ENCODE measurements around the gene GPR162.

Gene GPR162

DNA sequence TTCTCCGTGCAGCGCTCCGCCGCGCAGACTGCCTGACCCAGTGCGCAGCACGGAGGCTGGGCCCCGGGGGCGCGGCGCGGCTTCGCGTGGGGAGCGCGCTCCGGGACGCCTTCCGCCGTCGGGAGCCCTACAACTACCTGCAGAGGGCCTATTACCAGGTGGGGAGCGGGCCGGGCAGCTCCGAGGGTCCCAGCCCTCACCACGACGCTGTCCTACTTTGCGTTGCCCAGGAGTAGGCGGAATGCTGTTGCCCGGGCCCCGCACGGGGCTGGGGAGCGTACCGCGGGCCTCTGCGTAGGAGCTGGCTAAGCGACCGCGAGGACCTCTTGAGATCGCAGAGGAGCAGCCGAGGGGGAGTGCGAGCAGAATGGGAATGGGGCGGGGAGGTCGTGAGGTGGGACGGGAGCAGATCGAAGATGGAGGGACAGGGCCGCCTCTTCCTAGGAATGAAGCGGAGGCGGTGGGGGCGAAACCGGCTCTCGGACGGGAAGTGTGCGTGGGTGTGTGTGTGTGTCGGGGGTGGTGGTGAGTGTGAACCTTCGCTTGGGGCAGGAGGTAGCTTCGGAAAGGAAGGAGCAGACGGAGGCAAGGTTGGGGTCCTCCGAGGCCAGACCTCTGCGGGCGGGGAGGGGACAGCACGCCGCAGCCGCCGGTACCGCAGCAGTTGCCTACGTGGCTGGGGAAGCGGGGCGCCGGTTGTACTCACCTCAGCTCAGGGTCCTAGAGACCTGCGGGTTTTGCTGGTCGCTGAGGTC is 7.3 kb downstream of the GPR162 start:
- no peak for DNase-seq (ENCODE audit: low read depth, low spot score)
- Histone ChIP-seq H3K27me3 (ENCODE audit: control insufficient read depth, insufficient read depth, low read length) (no peaks in the 10 kb centered on the region), H3K9me3 (ENCODE audit: control insufficient read depth, insufficient read depth, low read length) (no peaks in the 10 kb centered on the region), H3K4me3 (ENCODE audit: low read length) (peak overlapping the region; percentile 98), H3K4me1 (ENCODE audit: control insufficient read depth, insufficient read depth, low read length) (peaks cover 6% of the 10 kb centered on the region; the same call in 1 of the 2 replicates), H3K36me3 (ENCODE audit: control insufficient read depth, insufficient read depth, low read length) (peaks cover 19% of the 10 kb centered on the region), H3K27ac (ENCODE audit: low read length) (no peak overlapping the region)
- no CpG with 5 or more reads among the region's 71 CpGs for WGBS (ENCODE audit: insufficient coverage, insufficient read length)

DNA sequence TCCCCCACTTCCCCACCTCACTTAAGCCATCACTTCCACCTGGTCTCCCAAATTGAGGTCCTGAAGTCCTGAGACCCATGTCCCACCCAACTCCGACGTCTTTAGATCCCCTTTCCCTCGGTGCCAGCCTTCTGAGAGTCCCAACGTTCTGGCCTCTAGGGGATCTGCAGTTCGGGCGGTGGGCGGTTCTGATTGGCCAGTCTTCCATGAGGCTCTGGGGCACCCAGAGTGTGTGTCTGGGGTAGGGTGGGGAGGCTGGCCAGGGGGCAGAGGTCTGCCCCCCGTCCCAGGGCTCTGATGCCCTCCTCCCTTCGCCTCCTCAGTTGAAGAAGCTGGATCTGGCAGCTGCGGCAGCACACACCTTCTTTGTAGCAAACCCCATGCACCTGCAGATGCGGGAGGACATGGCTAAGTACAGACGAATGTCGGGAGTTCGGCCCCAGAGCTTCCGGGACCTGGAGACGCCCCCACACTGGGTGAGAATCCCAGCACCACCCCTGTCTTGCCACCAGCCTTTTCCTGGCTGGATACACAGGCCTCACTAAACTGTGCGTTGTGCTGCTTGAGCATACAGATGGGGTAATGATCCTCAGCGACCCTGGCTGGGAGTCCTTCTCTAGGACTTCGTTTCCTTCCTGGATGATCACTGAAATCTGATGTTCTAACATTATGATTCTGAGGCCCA is 8.1 kb downstream of the GPR162 start:
- peaks cover 6% of the 10 kb centered on the region; the same call in 1 of the 2 replicates for H3K4me1 ChIP-seq (ENCODE audit: control insufficient read depth, insufficient read depth, low read length)
- peak overlapping the region; percentile 98 for H3K4me3 ChIP-seq (ENCODE audit: low read length)
- no peak overlapping the region for H3K27ac ChIP-seq (ENCODE audit: low read length)
- H3K9me3 ChIP-seq (ENCODE audit: control insufficient read depth, insufficient read depth, low read length), result no peaks in the 10 kb centered on the region
- DNase-seq (ENCODE audit: low read depth, low spot score), result no peak
- H3K27me3 ChIP-seq (ENCODE audit: control insufficient read depth, insufficient read depth, low read length), result no peaks in the 10 kb centered on the region
- no CpG with 5 or more reads among the region's 19 CpGs for WGBS (ENCODE audit: insufficient coverage, insufficient read length)
- peaks cover 22% of the 10 kb centered on the region for H3K36me3 ChIP-seq (ENCODE audit: control insufficient read depth, insufficient read depth, low read length)

DNA sequence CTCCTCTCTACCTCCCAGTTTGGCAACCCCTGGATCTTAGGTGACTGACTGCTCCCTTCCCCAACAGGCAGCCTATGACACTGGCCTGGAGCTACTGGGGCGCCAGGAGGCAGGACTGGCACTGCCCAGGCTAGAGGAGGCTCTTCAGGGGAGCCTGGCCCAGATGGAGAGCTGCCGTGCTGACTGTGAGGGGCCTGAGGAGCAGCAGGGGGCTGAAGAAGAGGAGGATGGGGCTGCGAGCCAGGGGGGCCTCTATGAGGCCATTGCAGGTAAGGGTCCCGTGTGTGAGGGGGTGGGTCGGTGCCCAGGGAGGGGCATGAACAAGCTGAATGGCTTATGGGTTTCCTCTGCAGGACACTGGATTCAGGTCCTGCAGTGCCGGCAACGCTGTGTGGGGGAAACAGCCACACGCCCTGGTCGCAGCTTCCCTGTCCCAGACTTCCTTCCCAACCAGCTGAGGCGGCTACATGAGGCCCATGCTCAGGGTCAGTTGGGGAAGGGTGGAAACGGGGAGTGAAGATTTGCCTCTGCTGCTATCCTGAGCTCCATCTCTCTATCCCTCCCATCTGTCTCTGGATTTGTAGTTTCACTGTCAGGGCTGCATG is 8.8 kb downstream of the GPR162 start:
- no peak for DNase-seq (ENCODE audit: low read depth, low spot score)
- Histone ChIP-seq H3K27ac (ENCODE audit: low read length) (no peak overlapping the region), H3K27me3 (ENCODE audit: control insufficient read depth, insufficient read depth, low read length) (no peaks in the 10 kb centered on the region), H3K36me3 (ENCODE audit: control insufficient read depth, insufficient read depth, low read length) (peaks cover 22% of the 10 kb centered on the region), H3K4me1 (ENCODE audit: control insufficient read depth, insufficient read depth, low read length) (peaks cover 4% of the 10 kb centered on the region; the same call in 1 of the 2 replicates), H3K9me3 (ENCODE audit: control insufficient read depth, insufficient read depth, low read length) (no peaks in the 10 kb centered on the region), H3K4me3 (ENCODE audit: low read length) (no peak overlapping the region)
- no CpG with 5 or more reads among the region's 11 CpGs for WGBS (ENCODE audit: insufficient coverage, insufficient read length)

DNA sequence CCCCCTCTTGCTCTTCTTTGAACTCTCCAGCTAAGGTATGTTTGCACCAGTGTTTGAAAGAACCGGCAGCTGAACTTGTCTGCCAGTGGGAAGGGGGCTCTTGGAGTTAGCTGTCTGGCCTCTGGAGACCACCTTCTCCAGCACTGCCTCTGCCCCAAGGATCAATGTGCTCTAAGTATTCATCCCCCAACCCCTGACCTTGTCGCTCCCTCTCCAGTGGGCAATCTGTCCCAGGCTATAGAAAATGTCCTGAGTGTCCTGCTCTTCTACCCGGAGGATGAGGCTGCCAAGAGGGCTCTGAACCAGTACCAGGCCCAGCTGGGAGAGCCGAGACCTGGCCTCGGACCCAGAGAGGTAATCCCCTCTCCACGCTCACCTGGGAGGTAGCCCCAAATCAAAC is 9.4 kb downstream of the GPR162 start:
- peaks cover 3% of the 10 kb centered on the region; the same call in 1 of the 2 replicates for H3K4me1 ChIP-seq (ENCODE audit: control insufficient read depth, insufficient read depth, low read length)
- H3K4me3 ChIP-seq (ENCODE audit: low read length), result no peak overlapping the region
- no peak for DNase-seq (ENCODE audit: low read depth, low spot score)
- H3K36me3 ChIP-seq (ENCODE audit: control insufficient read depth, insufficient read depth, low read length), result peaks cover 22% of the 10 kb centered on the region
- no peaks in the 10 kb centered on the region for H3K27me3 ChIP-seq (ENCODE audit: control insufficient read depth, insufficient read depth, low read length)
- no peak overlapping the region for H3K27ac ChIP-seq (ENCODE audit: low read length)
- H3K9me3 ChIP-seq (ENCODE audit: control insufficient read depth, insufficient read depth, low read length), result no peaks in the 10 kb centered on the region
- no CpG with 5 or more reads among the region's 6 CpGs for WGBS (ENCODE audit: insufficient coverage, insufficient read length)

DNA sequence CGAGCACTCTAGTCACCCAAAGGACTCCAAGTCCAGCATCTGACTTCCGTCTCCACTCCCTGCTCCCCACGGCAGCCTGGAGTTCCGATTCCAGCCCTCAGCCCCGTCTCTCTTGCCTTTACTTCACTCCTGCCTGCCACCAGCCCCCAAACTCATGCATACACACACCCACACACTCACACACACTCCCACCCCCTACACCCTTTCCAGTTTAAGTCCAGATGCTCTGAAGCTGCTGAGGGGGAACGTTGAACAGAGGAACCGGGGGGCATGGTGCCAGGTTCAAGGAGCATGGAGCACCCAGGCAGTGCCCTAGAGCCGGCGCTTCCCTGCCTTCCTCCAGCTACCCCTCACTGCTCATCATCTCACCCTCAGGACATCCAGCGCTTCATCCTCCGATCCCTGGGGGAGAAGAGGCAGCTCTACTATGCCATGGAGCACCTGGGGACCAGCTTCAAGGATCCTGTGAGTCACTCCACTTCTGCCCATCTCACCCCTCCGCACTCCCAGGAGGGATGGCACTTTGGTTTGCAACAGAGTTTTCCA is 9.9 kb downstream of the GPR162 start:
- no peaks in the 10 kb centered on the region for H3K9me3 ChIP-seq (ENCODE audit: control insufficient read depth, insufficient read depth, low read length)
- no peaks in the 10 kb centered on the region for H3K27me3 ChIP-seq (ENCODE audit: control insufficient read depth, insufficient read depth, low read length)
- no peak overlapping the region for H3K27ac ChIP-seq (ENCODE audit: low read length)
- H3K4me1 ChIP-seq (ENCODE audit: control insufficient read depth, insufficient read depth, low read length), result peaks cover 3% of the 10 kb centered on the region; the same call in 1 of the 2 replicates
- no CpG with 5 or more reads among the region's 12 CpGs for WGBS (ENCODE audit: insufficient coverage, insufficient read length)
- H3K36me3 ChIP-seq (ENCODE audit: control insufficient read depth, insufficient read depth, low read length), result peaks cover 22% of the 10 kb centered on the region
- no peak overlapping the region for H3K4me3 ChIP-seq (ENCODE audit: low read length)
- no peak for DNase-seq (ENCODE audit: low read depth, low spot score)

DNA sequence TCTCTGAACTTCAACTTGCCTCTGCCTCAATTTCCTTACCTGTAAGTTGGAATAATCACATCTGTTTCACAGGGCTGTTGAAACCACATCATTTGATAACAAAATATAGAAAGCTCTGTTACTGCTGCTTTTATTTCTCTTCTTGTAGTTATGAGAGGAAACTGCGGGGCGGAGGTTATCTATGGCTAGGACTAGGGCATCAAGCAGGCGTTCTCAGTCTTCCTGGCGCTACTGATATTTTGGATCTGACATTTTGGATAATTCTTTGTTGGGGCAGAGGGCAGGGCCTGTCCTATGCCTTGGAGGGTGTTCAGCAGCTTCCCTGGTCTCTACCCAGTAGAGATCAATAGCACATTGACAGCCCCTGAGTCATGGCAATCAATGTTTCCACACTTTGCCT is 10.5 kb downstream of the GPR162 start:
- WGBS (ENCODE audit: insufficient coverage, insufficient read length), result no CpG with 5 or more reads among the region's 4 CpGs
- no peak overlapping the region for H3K27ac ChIP-seq (ENCODE audit: low read length)
- peaks cover 2% of the 10 kb centered on the region; the same call in 1 of the 2 replicates for H3K4me1 ChIP-seq (ENCODE audit: control insufficient read depth, insufficient read depth, low read length)
- peaks cover 27% of the 10 kb centered on the region for H3K36me3 ChIP-seq (ENCODE audit: control insufficient read depth, insufficient read depth, low read length)
- H3K27me3 ChIP-seq (ENCODE audit: control insufficient read depth, insufficient read depth, low read length), result no peaks in the 10 kb centered on the region
- no peak for DNase-seq (ENCODE audit: low read depth, low spot score)
- H3K9me3 ChIP-seq (ENCODE audit: control insufficient read depth, insufficient read depth, low read length), result no peaks in the 10 kb centered on the region
- no peak overlapping the region for H3K4me3 ChIP-seq (ENCODE audit: low read length)

DNA sequence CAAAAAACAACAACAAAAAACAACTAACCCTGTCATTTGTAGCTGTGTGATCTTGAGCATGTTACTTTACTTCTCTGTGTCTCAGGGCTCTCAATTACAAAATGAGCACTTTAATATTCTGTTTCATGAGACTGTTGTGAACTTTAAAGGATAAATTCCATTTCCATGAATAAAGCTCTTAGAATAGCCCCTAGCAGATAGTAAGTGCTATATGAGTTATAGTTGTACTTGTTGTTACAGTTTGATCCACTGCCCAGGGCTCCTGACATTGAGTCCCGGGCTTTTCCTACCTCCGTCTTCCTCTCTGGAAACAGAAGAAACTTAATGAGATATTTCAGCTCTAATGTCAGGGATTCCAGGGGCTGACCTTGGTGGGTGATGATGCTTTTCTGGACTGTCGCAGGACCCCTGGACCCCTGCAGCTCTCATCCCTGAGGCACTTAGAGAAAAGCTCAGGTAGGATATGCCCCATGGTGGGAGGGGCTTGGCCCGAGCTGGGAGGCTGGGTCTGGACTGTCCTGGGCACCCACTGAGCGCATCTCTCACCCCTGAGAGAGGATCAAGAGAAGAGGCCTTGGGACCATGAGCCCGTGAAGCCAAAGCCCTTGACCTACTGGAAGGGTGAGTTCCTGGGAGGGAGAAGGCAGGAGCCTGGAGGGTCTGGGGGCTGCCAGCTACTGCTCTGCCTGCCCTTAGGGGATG is 11.7 kb downstream of the GPR162 start:
- H3K27ac ChIP-seq (ENCODE audit: low read length), result no peak overlapping the region
- no peak for DNase-seq (ENCODE audit: low read depth, low spot score)
- no CpG with 5 or more reads among the region's 6 CpGs for WGBS (ENCODE audit: insufficient coverage, insufficient read length)
- no peaks in the 10 kb centered on the region for H3K9me3 ChIP-seq (ENCODE audit: control insufficient read depth, insufficient read depth, low read length)
- no peaks in the 10 kb centered on the region for H3K27me3 ChIP-seq (ENCODE audit: control insufficient read depth, insufficient read depth, low read length)
- H3K4me3 ChIP-seq (ENCODE audit: low read length), result no peak overlapping the region
- no peaks in the 10 kb centered on the region for H3K4me1 ChIP-seq (ENCODE audit: control insufficient read depth, insufficient read depth, low read length)
- H3K36me3 ChIP-seq (ENCODE audit: control insufficient read depth, insufficient read depth, low read length), result peaks cover 39% of the 10 kb centered on the region

DNA sequence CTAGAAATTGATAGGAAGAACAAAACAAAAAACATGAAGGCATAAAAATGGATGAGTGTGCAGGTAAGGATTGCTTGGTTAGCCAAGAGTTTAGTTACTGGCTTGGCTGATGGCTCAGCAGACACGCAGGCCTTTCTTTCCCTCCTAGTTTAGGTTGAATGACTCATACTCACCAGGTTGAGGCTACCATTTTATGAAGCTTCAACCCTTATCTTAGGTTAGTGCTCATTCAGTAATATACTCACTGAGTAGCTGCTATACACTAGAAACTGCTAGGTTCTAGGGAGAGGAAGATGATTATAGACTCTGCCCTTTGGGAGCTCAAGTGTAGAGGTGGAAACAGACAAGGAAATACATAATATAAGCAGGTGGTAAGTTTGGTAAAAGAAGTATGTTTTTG is 12.6 kb downstream of the GPR162 start:
- no peak overlapping the region for H3K4me3 ChIP-seq (ENCODE audit: low read length)
- whole genome bisulfite sequencing (ENCODE audit: insufficient coverage, insufficient read length), result no CpG with 5 or more reads among the region's 1 CpG
- no peak overlapping the region for H3K27ac ChIP-seq (ENCODE audit: low read length)
- no peaks in the 10 kb centered on the region for H3K4me1 ChIP-seq (ENCODE audit: control insufficient read depth, insufficient read depth, low read length)
- no peak for DNase-seq (ENCODE audit: low read depth, low spot score)
- H3K27me3 ChIP-seq (ENCODE audit: control insufficient read depth, insufficient read depth, low read length), result no peaks in the 10 kb centered on the region
- peaks cover 44% of the 10 kb centered on the region for H3K36me3 ChIP-seq (ENCODE audit: control insufficient read depth, insufficient read depth, low read length)
- H3K9me3 ChIP-seq (ENCODE audit: control insufficient read depth, insufficient read depth, low read length), result no peaks in the 10 kb centered on the region

DNA sequence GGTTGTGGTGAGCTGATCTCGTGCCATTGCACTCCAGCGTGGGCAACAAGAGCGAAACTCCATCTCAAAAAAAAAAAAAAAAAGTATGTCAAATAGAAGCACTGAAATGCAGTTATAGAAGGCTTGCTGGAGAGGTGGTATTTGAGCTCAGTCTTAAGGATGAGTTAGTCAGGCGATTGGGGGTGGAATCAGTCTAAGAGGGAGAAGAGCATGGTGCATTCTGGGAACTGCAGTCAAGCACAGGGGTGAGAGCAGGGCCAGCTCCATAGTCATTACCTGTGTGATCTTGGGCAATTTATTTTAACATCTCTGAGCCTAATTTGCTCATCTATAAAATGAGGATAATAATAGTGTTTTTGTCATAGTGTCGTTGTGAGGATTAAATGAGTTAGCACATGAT is 13.3 kb downstream of the GPR162 start:
- no peak for DNase-seq (ENCODE audit: low read depth, low spot score)
- Histone ChIP-seq H3K9me3 (ENCODE audit: control insufficient read depth, insufficient read depth, low read length) (no peaks in the 10 kb centered on the region), H3K36me3 (ENCODE audit: control insufficient read depth, insufficient read depth, low read length) (peaks cover 49% of the 10 kb centered on the region), H3K27ac (ENCODE audit: low read length) (no peak overlapping the region), H3K27me3 (ENCODE audit: control insufficient read depth, insufficient read depth, low read length) (no peaks in the 10 kb centered on the region), H3K4me1 (ENCODE audit: control insufficient read depth, insufficient read depth, low read length) (no peaks in the 10 kb centered on the region), H3K4me3 (ENCODE audit: low read length) (no peak overlapping the region)
- no CpG with 5 or more reads among the region's 5 CpGs for WGBS (ENCODE audit: insufficient coverage, insufficient read length)

DNA sequence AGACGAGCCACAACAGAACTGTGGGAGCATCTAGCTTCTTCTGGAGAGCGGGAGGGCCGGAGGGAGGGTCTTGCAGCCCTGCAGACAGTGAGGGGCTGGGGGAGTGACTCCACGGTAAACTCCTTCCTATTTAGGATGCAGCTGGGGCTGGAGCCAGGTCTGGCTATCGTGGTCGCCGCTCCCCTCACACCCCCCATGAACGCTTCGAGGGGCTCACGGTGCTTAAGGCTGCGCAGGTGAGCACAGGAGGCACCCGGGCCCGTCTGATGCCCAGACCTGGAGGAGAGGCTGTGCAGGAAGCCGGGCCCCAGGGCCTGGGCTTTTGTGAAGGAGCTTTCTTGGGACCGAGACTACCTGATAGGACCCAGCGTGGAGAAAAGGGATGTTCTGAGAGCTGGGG is 15.2 kb downstream of the GPR162 start:
- H3K36me3 ChIP-seq (ENCODE audit: control insufficient read depth, insufficient read depth, low read length), result peaks cover 37% of the 10 kb centered on the region

More for the DNA sequence above, 15.2 kb downstream of the GPR162 start:
- no CpG with 5 or more reads among the region's 16 CpGs for WGBS (ENCODE audit: insufficient coverage, insufficient read length)
- Histone ChIP-seq H3K27me3 (ENCODE audit: control insufficient read depth, insufficient read depth, low read length) (no peaks in the 10 kb centered on the region), H3K4me3 (ENCODE audit: low read length) (no peak overlapping the region), H3K4me1 (ENCODE audit: control insufficient read depth, insufficient read depth, low read length) (no peaks in the 10 kb centered on the region), H3K9me3 (ENCODE audit: control insufficient read depth, insufficient read depth, low read length) (no peaks in the 10 kb centered on the region), H3K27ac (ENCODE audit: low read length) (no peak overlapping the region)
- DNase-seq (ENCODE audit: low read depth, low spot score), result no peak

Data from iPS DF 6.9 (cell line).